Lower leg skin (tissue), 4 donors: ENCODE measurements around the gene BIN1. TPM values are rescaled to one million over a fixed set of nuclear protein-coding genes. Genes with fewer than 3 reads are reported as not detected.

Experiments
- DNase-seq, 2 donors: peaks; one replicate each; pipeline ENCODE4 v3.0.0-alpha.2; 2019; ENCODE audit warnings: low spot score in 2 of 2
- H3K4me3 ChIP-seq: fragments of 200-600 bp; sonication (generic); 2 replicates; pipeline ENCODE4 v1.5.1; 2017; ENCODE audit warnings: mild to moderate bottlenecking, low read depth; ENCODE audit not compliant: poor library complexity, severe bottlenecking
- CTCF ChIP-seq, 3 donors: fragments of 450-650 bp; IDR thresholded peaks; one replicate each; pipeline ENCODE4 v1.5.1; 2016; ENCODE audit warnings: antibody characterized with exemption in 3 of 3, mild to moderate bottlenecking in 3 of 3, moderate library complexity in 2 of 3
- POLR2A ChIP-seq, 2 donors: fragments of 450-650 bp; IDR thresholded peaks; one replicate each; pipeline ENCODE4 v1.6.1; 2016 to 2017; ENCODE audit warnings: antibody characterized with exemption in 2 of 2, mild to moderate bottlenecking in 1 of 2, moderate library complexity in 1 of 2
- WGBS, 2 donors: methylation state at CpG; one replicate each; pipeline ENCODE4 v1.1.5; 2018; 5-methylcytosine and 5-hydroxymethylcytosine counted together
- intact Hi-C: fragments of 100-400 bp; cut with DNase I; formaldehyde crosslinking; loops from one replicate; pipeline ENCODE4 v1.15.0; 2023; ENCODE audit warnings: low total_unique reads
- total RNA-seq, 4 donors: library from RNA; depleted of rRNA; stranded (reverse); fragments of >200 nt; gene quantifications; one replicate each; pipeline ENCODE4 v1.1.0, GENCODE V29; 2016

The BIN1 gene
- total RNA-seq, 4 donors from 2014 or later, result 8.4 to 18.2 (median 9.8) TPM

GRCh38 chr2:127054996-127055785 lies 51.8 kb downstream of the BIN1 start:
- WGBS, 2 donors, result 96 to 98% methylated on average over 18 to 20 of the region's 25 CpGs
- TF ChIP-seq POLR2A (IDR thresholded peaks at IDR 0.05) (no peak), CTCF (IDR thresholded peaks at IDR 0.05) (no peak)
- no peak for DNase-seq
- H3K4me3 ChIP-seq, result no peak overlapping the region
- intact Hi-C loops, result no loop called here

- TF ChIP-seq POLR2A (IDR thresholded peaks at IDR 0.05) (no peak), CTCF (IDR thresholded peaks at IDR 0.05) (no peak)
- DNase-seq, result no peak
- H3K4me3 ChIP-seq, result no peak overlapping the region
- WGBS, 2 donors, result 88 to 93% methylated on average over 6 to 7 of the region's 7 CpGs
- intact Hi-C loops, result no loop called here
Measured at GRCh38 chr2:127054604-127054930, 52.4 kb downstream of the BIN1 start.

DNA sequence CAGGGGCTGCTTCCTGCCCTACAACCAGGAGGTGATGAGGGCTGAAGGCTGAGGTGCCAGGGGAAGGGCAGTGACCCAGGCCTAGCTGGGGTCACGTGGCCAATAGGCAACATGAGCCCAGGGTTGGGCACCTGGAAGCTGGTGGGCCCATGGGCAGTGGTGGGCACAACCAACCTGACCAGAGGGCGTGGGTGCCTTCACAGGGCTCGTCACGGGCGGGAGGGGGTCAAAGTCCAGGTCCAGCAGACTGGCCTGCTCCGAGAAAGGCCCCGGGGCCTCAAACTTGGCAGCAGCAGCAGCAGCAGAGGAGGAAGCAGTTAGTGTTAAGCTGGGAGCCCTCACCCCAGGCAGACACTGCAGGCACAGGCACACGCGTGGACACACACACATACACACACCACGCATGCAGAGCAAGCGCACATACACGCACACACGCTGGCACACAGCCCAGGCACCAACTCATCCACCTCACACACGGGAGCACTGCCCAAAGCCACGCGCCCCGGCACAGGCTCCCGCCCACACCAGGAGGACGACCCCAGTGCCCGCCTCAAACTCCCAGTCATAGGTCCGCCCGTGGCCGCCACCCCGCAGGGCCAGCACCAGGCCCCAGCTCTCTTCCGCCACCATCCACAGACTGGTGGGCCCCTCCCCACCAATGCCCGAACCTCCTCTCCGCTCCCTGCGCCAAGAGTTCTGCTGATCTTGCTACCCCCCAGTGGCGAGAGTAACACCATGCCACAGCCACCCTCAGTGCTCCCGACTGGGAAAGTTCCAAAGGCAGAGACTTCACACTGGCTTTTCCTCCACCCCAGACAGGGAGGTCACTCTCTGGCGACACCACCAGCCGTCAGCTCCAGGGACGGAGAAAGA lies 53.0 kb downstream of the BIN1 start:
- WGBS, 2 donors, result 80 to 83% methylated on average over 28 to 33 of the region's 33 CpGs
- H3K4me3 ChIP-seq, result no peak overlapping the region
- intact Hi-C loops, result no loop called here

GRCh38 chr2:127052771-127053691 lies 53.9 kb downstream of the BIN1 start:
- TF ChIP-seq POLR2A (IDR thresholded peaks at IDR 0.05), result no peak
- TF ChIP-seq CTCF (IDR thresholded peaks at IDR 0.05), result no peak
- H3K4me3 ChIP-seq, result no peak overlapping the region
- intact Hi-C loops, result no loop called here
- no peak for DNase-seq
- 91% methylated on average over 18 to 19 of the region's 19 CpGs for WGBS, 2 donors

More for the DNA sequence above, 53.0 kb downstream of the BIN1 start:
- TF ChIP-seq CTCF (IDR thresholded peaks at IDR 0.05), result no peak
- no peak for TF ChIP-seq POLR2A (IDR thresholded peaks at IDR 0.05)
- no peak for DNase-seq

DNA sequence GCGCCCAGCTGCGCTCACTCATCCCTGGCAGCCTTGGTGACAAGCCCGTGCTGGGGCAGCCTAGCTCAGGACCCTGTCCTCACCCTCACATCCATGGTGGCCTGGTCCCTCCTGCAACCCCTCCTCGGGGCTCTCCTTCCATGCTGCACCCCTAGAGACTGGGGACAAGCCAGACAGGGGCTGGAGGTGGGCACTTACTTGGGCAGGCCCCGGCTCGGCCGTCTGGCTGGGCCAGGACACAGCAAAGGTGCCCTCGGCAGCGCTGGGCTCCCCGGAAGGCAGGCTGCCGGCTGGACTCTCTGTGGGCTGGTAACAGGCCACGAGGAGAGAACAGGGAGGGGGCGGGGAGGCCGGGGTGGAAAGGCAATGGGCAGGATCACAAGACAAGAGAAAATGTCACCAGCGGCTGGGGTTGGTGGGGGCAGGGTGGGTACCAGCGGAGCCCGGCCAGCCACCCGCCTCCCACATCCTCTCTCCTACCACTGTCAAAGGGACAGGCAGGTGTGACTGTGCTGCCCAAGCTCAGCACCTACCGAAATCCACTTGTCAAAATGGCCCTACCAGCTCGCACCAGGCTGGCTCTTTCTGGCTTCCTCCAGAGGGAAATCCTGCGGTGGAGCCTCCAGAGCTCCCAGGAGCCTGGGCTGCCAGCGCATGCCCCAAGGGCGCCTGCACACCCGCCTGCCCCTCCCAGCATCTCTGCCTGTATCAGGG lies 54.7 kb downstream of the BIN1 start:
- peak in 1 of 2 donors; percentile 82 for DNase-seq
- intact Hi-C loops, result no loop called here
- 79 to 85% methylated on average over 16 to 24 of the region's 24 CpGs for WGBS, 2 donors

More for the DNA sequence above, 54.7 kb downstream of the BIN1 start:
- no peak for TF ChIP-seq POLR2A (IDR thresholded peaks at IDR 0.05)
- TF ChIP-seq CTCF (IDR thresholded peaks at IDR 0.05), result no peak
- H3K4me3 ChIP-seq, result no peak overlapping the region
